Forelimb muscle (tissue), 1 donor: ENCODE results near the gene CD3D. TPM values are rescaled to one million over a fixed set of nuclear protein-coding genes. Genes with fewer than 3 reads are reported as not detected.
"Not testable (repeated sequence)": the region's sequence is repeated elsewhere in the genome, so short reads cannot be mapped to it uniquely, and the experiment has no call there.

Source experiments
- DNase-seq: peaks from one replicate; pipeline ENCODE4 v3.0.0-alpha.2; 2013; ENCODE audit warnings: low read depth
- polyA plus RNA-seq: library from polyadenylated mRNA; unstranded; fragments of 120-200 nt; gene quantifications from one replicate; pipeline ENCODE4 v1.2.1, GENCODE V29; 2013; ENCODE audit not compliant: insufficient read length

The CD3D gene
- polyA plus RNA-seq, 1 donor, result not detected

GRCh38 chr11:118339281-118339961, 3.1 kb downstream of the CD3D start:
- DNase-seq, result no peak

- no peak for DNase-seq
Observed at GRCh38 chr11:118338637-118339061, 3.9 kb downstream of the CD3D start.

- no peak for DNase-seq
Observed at GRCh38 chr11:118334745-118335144, 7.8 kb downstream of the CD3D start.

- DNase-seq, result no peak
Observed at GRCh38 chr11:118328745-118329144, 13.8 kb downstream of the CD3D start.

- DNase-seq, result no peak
Observed at GRCh38 chr11:118325283-118325682, 17.2 kb downstream of the CD3D start.

- DNase-seq, result no peak
Observed at GRCh38 chr11:118322721-118323120, 19.8 kb downstream of the CD3D start.

GRCh38 chr11:118321386-118322082, 21.0 kb downstream of the CD3D start:
- DNase-seq, result no peak

- DNase-seq, result no peak
Observed at GRCh38 chr11:118320515-118320914, 22.0 kb downstream of the CD3D start.

GRCh38 chr11:118319337-118319707, 23.2 kb downstream of the CD3D start:
- DNase-seq, result no peak

- no peak for DNase-seq
Observed at GRCh38 chr11:118318581-118319336, 23.7 kb downstream of the CD3D start.

- no peak for DNase-seq
Observed at GRCh38 chr11:118318124-118318523, 24.4 kb downstream of the CD3D start.

- DNase-seq, result no peak
Observed at GRCh38 chr11:118314988-118315411, 27.5 kb downstream of the CD3D start.

GRCh38 chr11:118313242-118313641, 29.3 kb downstream of the CD3D start:
- no peak for DNase-seq

GRCh38 chr11:118312328-118312727, 30.2 kb downstream of the CD3D start:
- DNase-seq, result no peak

- DNase-seq, result no peak
Observed at GRCh38 chr11:118311518-118311917, 31.0 kb downstream of the CD3D start.

- DNase-seq, result no peak
Observed at GRCh38 chr11:118310781-118311485, 31.6 kb downstream of the CD3D start.

- no peak for DNase-seq
Observed at GRCh38 chr11:118310271-118310670, 32.2 kb downstream of the CD3D start.

- not testable (repeated sequence) for DNase-seq
Observed at GRCh38 chr11:118308995-118309528, 33.4 kb downstream of the CD3D start.

- no peak for DNase-seq
Observed at GRCh38 chr11:118306556-118306955, 35.9 kb downstream of the CD3D start.

GRCh38 chr11:118305726-118306125, 36.8 kb downstream of the CD3D start:
- no peak for DNase-seq

- no peak for DNase-seq
Observed at GRCh38 chr11:118304568-118305248, 37.8 kb downstream of the CD3D start, which contains the start of gene CD3E. Gene CD3E, plus strand, starts transcription at chr11:118304730. Its CDS starts 223 bp downstream, at chr11:118304953.
